ENCODE measurements around the gene CCDC148.

- TF ChIP-seq, protein P1, sequence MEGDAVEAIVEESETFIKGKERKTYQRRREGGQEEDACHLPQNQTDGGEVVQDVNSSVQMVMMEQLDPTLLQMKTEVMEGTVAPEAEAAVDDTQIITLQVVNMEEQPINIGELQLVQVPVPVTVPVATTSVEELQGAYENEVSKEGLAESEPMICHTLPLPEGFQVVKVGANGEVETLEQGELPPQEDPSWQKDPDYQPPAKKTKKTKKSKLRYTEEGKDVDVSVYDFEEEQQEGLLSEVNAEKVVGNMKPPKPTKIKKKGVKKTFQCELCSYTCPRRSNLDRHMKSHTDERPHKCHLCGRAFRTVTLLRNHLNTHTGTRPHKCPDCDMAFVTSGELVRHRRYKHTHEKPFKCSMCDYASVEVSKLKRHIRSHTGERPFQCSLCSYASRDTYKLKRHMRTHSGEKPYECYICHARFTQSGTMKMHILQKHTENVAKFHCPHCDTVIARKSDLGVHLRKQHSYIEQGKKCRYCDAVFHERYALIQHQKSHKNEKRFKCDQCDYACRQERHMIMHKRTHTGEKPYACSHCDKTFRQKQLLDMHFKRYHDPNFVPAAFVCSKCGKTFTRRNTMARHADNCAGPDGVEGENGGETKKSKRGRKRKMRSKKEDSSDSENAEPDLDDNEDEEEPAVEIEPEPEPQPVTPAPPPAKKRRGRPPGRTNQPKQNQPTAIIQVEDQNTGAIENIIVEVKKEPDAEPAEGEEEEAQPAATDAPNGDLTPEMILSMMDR (IDR thresholded peaks at IDR 0.05; ENCODE audit: insufficient read depth, low read length): no peak
- no peak for TF ChIP-seq POLR2AphosphoS5 (IDR thresholded peaks at IDR 0.05; ENCODE audit: low read depth)
Measured at GRCh38 chr2:158315000-158315399, 141.6 kb downstream of the CCDC148 start.

Measured in HL-60 (cell line).